AG04450 (cell line): Measurements from ENCODE around the gene COX8C. TPM values are rescaled to one million over a fixed set of nuclear protein-coding genes. Genes with fewer than 3 reads are reported as not detected.

Experiments
- CTCF ChIA-PET: fragments of 300-600, 350-600 bp; formaldehyde crosslinking; extraction: SDS; loops from one replicate; lab custom pipeline; 2022; ENCODE audit warnings: antibody characterized with exemption, inconsistent platforms; lab: Charles Lee
- POLR2A ChIA-PET: fragments of 350-600 bp; formaldehyde crosslinking; extraction: SDS; loops from one replicate; lab custom pipeline; 2021; ENCODE audit warnings: antibody characterized with exemption, inconsistent platforms; lab: Yijun Ruan, JAX
- DNase-seq: peaks from one replicate; pipeline ENCODE4 v3.0.0-alpha.2; 2011; ENCODE audit warnings: low read depth, low spot score
- H3K27ac ChIP-seq: one replicate; pipeline ENCODE4 v1.5.1; 2012; ENCODE audit warnings: low read depth, low read length, control low read depth
- H3K27me3 ChIP-seq: one replicate; pipeline ENCODE4 v1.6.0; 2012; ENCODE audit warnings: low read length; ENCODE audit not compliant: control insufficient read depth, insufficient read depth
- H3K4me3 ChIP-seq: 2 replicates; pipeline ENCODE4 v1.5.1; 2011; ENCODE audit warnings: mild to moderate bottlenecking, low read depth, low read length, control low read depth
- H3K9me3 ChIP-seq: 2 replicates; pipeline ENCODE4 v1.5.1; 2012; ENCODE audit warnings: low read length; ENCODE audit not compliant: control insufficient read depth, insufficient read depth
- CTCF ChIP-seq: IDR thresholded peaks from 2 replicates; pipeline ENCODE4 v1.5.1; 2011; ENCODE audit warnings: low read depth, low read length, control low read depth, inconsistent platforms
- polyA plus RNA-seq: library from polyadenylated mRNA; depleted of rRNA; stranded (reverse); fragments of >200 nt; gene quantifications from 2 replicates; pipeline ENCODE4 v1.2.3, GENCODE V29; 2011

COX8C gene
- polyA plus RNA-seq, 1 experiment = not detected

GRCh38 chr14:93337143-93337753 is 9.7 kb upstream of the COX8C start:
- CTCF ChIA-PET = no interaction called here

GRCh38 chr14:93337884-93338283 is 9.1 kb upstream of the COX8C start:
- no peak for TF ChIP-seq CTCF
- peaks cover 3% of the 10 kb centered on the region; the same call in 1 of the 2 replicates for H3K9me3 ChIP-seq
- no peak overlapping the region for H3K27ac ChIP-seq
- no peaks in the 10 kb centered on the region for H3K27me3 ChIP-seq
- CTCF ChIA-PET = no interaction called here
- DNase-seq = no peak
- POLR2A ChIA-PET = no interaction called here
- H3K4me3 ChIP-seq = no peak overlapping the region

More at GRCh38 chr14:93337143-93337753, 9.7 kb upstream of the COX8C start:
- Histone ChIP-seq H3K4me3 (no peak overlapping the region), H3K27me3 (no peaks in the 10 kb centered on the region), H3K27ac (no peak overlapping the region), H3K9me3 (peaks cover 3% of the 10 kb centered on the region; the same call in 1 of the 2 replicates)
- POLR2A ChIA-PET = no interaction called here
- TF ChIP-seq CTCF = no peak
- DNase-seq = no peak

- POLR2A ChIA-PET = no interaction called here
- H3K27ac ChIP-seq = no peak overlapping the region
- H3K27me3 ChIP-seq = no peaks in the 10 kb centered on the region
- no peak overlapping the region for H3K4me3 ChIP-seq
- TF ChIP-seq CTCF = no peak
- CTCF ChIA-PET = interaction anchor here (1.5 kb wide), 1 partner anchor 8 kb away, joined by 3 read pairs; no protein-coding TSS in a partner anchor
- H3K9me3 ChIP-seq = no peaks in the 10 kb centered on the region; the same call in 1 of the 2 replicates
- no peak for DNase-seq
Measured at GRCh38 chr14:93343266-93343665, 3.7 kb upstream of the COX8C start.

GRCh38 chr14:93343797-93344196 is 3.2 kb upstream of the COX8C start:
- no peaks in the 10 kb centered on the region for H3K27me3 ChIP-seq
- H3K9me3 ChIP-seq = no peaks in the 10 kb centered on the region; the same call in 1 of the 2 replicates
- no peak for TF ChIP-seq CTCF
- ChIA-PET POLR2A (no interaction called here), CTCF (interaction anchor here (0.6 to 1.5 kb wide), 2 partner anchors 9 to 10 kb away, joined by 3 read pairs; no protein-coding TSS in a partner anchor)
- no peak for DNase-seq
- H3K4me3 ChIP-seq = no peak overlapping the region
- H3K27ac ChIP-seq = no peak overlapping the region

GRCh38 chr14:93347850-93348249 is 868 bp downstream of the COX8C start:
- ChIA-PET CTCF (no interaction called here), POLR2A (no interaction called here)
- no peak for TF ChIP-seq CTCF
- Histone ChIP-seq H3K27me3 (no peaks in the 10 kb centered on the region), H3K4me3 (no peak overlapping the region), H3K9me3 (no peaks in the 10 kb centered on the region; the same call in 1 of the 2 replicates), H3K27ac (no peak overlapping the region)
- no peak for DNase-seq
